Caki2 (cell line): Measurements from ENCODE around the gene APOBEC2. TPM values are rescaled to one million over a fixed set of nuclear protein-coding genes. Genes with fewer than 3 reads are reported as not detected.
"Not testable (repeated sequence)": the region's sequence is repeated elsewhere in the genome, so short reads cannot be mapped to it uniquely, and the experiment has no call there.

Experiments
- DNase-seq: peaks from one replicate; pipeline ENCODE4 v3.0.0-alpha.2; 2015; ENCODE audit warnings: low read depth
- in situ Hi-C: cut with HindIII; loops from 2 replicates; pipeline ENCODE4 v1.10.0; 2016; ENCODE audit warnings: low sequenced_read_pairs, low pct_unique_long_range_greater_than_20kb, mixed read lengths
- total RNA-seq: library from RNA; depleted of rRNA; stranded (reverse); fragments of >200 nt; shearing (Covaris generic); gene quantifications from 2 replicates; pipeline ENCODE4 v1.2.3, GENCODE V29; 2014; ENCODE audit warnings: low replicate concordance; rRNA removed

Gene APOBEC2
- total RNA-seq: not detected in 2 replicates

- DNase-seq: no peak
Measured at GRCh38 chr6:41053041-41053440, at the start of gene APOBEC2. Gene APOBEC2 (plus strand): TSS chr6:41053202. CDS start chr6:41053348, 146 bp downstream.

GRCh38 chr6:41006217-41006616, 46.8 kb upstream of the APOBEC2 start:
- in situ Hi-C loops: not testable (repeated sequence)
- peak; percentile 60 for DNase-seq

More at GRCh38 chr6:41053041-41053440, at the start of gene APOBEC2:
- in situ Hi-C loops: no loop called here

- in situ Hi-C loops, DNase-seq: not testable (repeated sequence)
Measured at GRCh38 chr6:41006980-41007379, 46.0 kb upstream of the APOBEC2 start.

DNA sequence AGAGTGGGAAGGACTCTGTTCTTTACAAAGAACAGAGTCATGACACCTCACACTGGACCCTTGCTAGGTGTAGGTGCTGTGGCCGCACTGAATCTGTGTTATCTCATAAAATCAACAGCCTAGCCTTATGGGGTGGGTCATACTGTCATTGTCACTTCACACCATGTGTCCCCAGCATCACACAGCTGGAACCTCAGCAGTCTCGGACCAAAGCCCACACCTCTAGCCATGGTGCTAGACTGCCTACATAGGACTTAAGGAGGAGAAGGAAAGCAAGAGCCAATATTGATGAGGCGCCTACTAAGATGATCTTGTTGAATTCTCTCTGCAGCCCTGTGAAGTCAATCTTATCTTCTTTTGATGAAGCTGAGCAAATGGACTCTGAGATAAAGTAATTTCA, 45.0 kb upstream of the APOBEC2 start:
- in situ Hi-C loops: no loop called here
- DNase-seq: no peak

DNA sequence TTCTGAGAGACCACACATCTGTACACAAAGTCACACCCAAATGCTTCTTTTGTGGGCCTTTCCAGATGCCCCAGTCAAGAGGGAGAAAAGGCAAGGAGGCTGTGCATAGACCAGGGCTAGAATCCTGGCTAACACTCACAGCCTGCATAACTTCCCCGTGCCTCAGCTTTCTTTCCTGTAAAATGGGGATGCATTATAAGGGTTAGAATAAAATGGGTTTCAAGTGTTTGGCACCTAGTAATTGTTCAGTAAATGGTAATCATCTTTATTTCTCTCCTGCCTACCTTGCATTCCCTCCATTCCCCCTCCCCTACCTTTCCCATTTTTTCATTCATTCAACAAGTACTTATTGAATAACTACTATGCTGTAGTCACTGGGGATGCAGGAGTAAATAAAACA, 43.3 kb upstream of the APOBEC2 start:
- no peak for DNase-seq
- in situ Hi-C loops: no loop called here

- in situ Hi-C loops: no loop called here
- no peak for DNase-seq
Measured at GRCh38 chr6:41011673-41012072, 41.3 kb upstream of the APOBEC2 start.

DNA sequence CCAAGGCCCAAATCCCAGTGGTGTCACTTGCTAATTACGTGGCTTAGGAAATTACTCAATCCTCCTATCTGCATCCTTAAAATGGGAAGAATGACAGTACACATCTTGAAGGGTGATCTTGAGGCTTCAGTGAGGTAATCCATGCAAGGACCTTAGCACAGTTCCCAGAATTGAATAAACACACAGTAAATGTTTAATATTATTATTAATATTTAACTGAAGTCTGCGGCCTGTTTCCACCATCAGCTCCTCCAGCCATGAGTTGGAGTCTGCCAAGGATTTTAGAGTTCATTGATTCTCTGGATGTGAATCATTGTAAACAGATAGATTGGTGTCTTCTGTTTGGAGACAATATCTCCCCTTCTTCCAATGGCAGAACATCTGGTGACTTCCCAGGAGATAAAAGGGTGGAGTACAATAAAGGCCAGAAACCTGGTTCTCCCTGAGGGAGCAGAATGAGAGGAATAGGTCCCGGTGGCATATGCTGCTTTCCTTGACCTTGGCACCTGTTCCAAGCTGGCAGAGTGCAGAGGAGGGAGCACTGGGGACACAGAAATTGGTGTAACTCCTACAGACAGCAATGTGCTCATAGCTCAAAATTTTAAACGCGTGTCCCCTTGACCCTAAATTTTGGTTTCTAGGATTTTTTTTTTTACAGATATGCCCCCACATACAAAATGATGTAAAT, 39.4 kb upstream of the APOBEC2 start:
- in situ Hi-C loops: no loop called here
- peak; percentile 87 for DNase-seq

GRCh38 chr6:41014780-41015179, 38.2 kb upstream of the APOBEC2 start:
- no peak for DNase-seq
- in situ Hi-C loops: no loop called here

DNA sequence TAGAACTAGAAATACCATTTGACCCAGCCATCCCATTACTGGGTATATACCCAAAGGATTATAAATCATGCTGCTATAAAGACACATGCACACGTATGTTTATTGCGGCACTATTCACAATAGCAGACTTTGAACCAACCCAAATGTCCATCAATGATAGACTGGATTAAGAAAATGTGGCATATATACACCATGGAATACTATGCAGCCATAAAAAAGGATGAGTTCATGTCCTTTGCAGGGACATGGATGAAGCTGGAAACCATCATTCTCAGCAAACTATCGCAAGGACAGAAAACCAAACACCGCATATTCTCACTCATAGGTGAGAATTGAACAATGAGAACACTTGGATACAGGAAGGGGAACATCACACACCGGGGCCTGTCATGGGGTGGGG, 37.1 kb upstream of the APOBEC2 start:
- DNase-seq, in situ Hi-C loops: not testable (repeated sequence)

DNA sequence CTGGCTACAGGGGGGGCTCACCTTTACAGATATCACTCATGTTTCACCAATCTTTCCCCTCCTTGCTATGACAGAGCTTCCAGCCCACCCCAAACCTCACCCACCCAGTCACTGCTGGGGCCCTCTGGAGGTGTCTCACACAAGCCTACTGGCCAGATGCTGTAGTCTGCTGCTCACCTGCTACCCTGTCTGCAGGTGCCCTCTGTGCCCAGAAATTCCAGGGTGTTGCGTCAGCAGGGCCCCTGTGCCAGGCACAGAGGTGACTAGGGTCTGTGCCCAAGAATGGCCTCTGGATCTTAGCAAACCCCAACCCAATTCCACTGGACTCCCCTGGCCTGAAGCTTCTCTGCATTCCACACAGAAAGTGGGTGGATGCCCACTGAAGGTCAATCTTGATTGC, 35.3 kb upstream of the APOBEC2 start:
- in situ Hi-C loops: no loop called here

GRCh38 chr6:41021832-41022231, 31.2 kb upstream of the APOBEC2 start:
- in situ Hi-C loops: no loop called here
- peak; percentile 83 for DNase-seq

More for the DNA sequence above, 35.3 kb upstream of the APOBEC2 start:
- no peak for DNase-seq

DNA sequence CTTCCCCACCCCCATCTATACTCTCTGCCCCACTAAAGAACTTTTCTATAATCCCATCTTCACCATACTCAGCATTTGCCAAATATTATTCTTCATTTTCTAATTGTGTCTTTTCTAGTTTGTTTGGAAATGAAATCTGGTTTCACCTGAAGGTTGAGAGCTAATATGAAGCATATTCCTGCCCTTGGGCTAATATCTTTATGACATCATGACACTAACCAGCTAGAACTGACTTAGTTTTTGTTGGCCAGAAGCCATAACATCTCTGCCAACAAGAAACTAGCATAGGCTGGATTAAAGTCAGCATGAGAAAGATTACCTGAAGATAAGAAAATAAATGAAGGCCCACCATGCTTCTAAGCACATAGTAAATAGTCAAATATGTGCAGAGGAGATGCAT, 30.7 kb upstream of the APOBEC2 start:
- in situ Hi-C loops: no loop called here
- no peak for DNase-seq

GRCh38 chr6:41023114-41023513, 29.9 kb upstream of the APOBEC2 start:
- DNase-seq: no peak
- in situ Hi-C loops: no loop called here

DNA sequence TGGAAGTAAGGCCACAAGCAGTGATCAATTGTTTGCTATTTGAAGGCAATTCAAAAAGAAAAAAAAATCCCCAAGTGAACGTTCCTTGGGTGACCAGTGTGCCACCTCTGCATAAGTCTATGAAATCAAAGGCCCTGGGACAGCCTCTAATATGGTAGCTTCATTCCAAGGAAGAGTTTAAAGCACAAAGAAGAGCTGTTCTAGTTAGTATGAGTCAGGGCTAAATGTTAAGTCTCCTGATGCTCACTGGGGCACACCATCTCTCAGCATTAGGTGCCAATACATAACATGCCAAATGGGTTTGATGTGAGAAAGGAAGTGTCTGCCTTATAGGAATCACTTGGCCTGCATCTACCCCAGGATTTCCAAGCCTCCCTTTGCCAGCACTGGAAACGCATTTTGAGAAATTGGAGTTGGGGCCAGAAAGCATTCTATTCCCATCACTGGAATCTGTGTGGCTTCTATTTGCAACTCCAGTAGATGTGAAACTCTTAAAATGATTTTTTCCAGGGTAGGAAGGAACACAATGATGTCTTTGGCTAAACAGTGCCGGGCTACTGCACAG, 27.0 kb upstream of the APOBEC2 start:
- in situ Hi-C loops: no loop called here
- no peak for DNase-seq

DNA sequence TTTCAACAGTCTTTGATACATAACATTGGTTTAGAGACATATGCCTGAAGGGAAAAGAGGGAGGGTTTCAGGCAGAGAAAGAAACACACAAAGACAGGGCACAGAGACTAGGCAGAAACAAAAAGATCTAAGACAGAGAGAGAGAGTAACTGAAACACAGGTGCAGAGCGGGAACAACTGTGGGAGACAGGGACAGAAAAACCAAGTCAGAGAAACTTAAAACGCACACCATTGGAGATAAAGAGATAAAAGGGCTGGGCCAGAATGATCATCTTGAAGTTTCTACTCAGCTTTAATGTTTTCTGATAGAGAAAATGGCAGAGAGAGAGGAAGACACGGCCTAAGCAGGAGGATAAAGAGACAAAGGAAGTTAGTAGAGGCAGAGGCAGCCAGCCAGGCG, 25.8 kb upstream of the APOBEC2 start:
- in situ Hi-C loops: no loop called here

DNA sequence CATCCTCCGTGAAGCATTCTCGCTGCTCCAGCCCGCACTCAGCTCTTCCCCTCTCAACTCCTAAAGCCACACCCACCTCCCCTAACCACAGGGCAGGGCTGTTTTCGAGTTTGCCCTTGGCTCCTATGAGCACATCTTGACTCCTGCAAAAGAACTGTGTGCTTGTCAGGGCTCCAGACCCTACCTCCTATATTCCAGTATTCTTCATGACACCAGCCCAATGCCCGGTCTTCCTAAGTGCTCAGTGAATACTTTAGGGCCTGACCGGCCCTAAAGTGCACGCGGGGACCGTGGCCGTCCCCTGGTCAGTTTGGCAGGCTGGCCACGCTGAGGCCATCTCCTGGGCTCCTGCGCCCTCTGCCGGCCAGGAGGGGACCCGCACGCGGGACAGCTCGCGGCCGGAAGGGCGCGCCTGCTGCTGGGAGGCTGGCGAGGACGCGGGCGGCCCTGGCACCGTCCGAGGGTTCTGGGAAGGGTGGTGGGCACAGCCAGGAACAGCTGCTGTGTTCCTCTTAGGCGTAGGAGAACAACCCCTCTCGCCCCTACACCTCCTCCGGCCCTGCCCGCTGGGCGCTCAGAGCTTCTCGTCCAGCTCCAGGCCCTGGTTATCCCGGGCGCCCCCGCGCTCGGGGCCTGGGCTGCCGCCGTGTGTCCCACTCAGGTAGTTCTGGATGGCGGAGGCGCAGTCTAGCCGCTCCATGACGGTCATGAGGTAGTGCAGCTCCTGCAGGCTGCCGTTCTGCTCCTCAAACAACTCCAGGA, 25.0 kb upstream of the APOBEC2 start:
- peak; percentile 85 for DNase-seq
- in situ Hi-C loops: no loop called here

More for the DNA sequence above, 25.8 kb upstream of the APOBEC2 start:
- peak; percentile 10 for DNase-seq

GRCh38 chr6:41028561-41029412, 24.2 kb upstream of the APOBEC2 start:
- in situ Hi-C loops: no loop called here
- DNase-seq: no peak

- DNase-seq: no peak
- in situ Hi-C loops: no loop called here
Measured at GRCh38 chr6:41032830-41033229, 20.2 kb upstream of the APOBEC2 start.
